ENCODE results near the gene UGT1A10.
"Not testable (repeated sequence)": the region's sequence is repeated elsewhere in the genome, so short reads cannot be mapped to it uniquely, and the experiment has no call there.

Gene UGT1A10

GRCh38 chr2:233698740-233699139 is 62.5 kb downstream of the UGT1A10 start:
- DNase-seq: no peak

GRCh38 chr2:233699424-233700027 is 63.3 kb downstream of the UGT1A10 start:
- no peak for DNase-seq

GRCh38 chr2:233700028-233700635 is 63.9 kb downstream of the UGT1A10 start:
- no peak for DNase-seq

GRCh38 chr2:233700842-233701241 is 64.6 kb downstream of the UGT1A10 start:
- not testable (repeated sequence) for DNase-seq

- DNase-seq: no peak
These were observed 66.0 kb downstream of the UGT1A10 start for GRCh38 chr2:233702238-233702637.

GRCh38 chr2:233705911-233706506 is 69.8 kb downstream of the UGT1A10 start:
- DNase-seq: no peak

GRCh38 chr2:233706720-233707119 is 70.5 kb downstream of the UGT1A10 start:
- DNase-seq: no peak

- no peak for DNase-seq
These were observed 71.8 kb downstream of the UGT1A10 start for GRCh38 chr2:233707940-233708644.

GRCh38 chr2:233708942-233709341 is 72.7 kb downstream of the UGT1A10 start:
- no peak for DNase-seq

GRCh38 chr2:233711312-233712008 is 75.2 kb downstream of the UGT1A10 start:
- peak in 1 of 2 experiments; percentile 2 for DNase-seq

GRCh38 chr2:233712611-233713261 is 76.5 kb downstream of the UGT1A10 start, which contains the start of gene UGT1A5:
Gene UGT1A5 (plus strand): TSS chr2:233712907. CDS start chr2:233712992, 85 bp downstream.
- no peak for DNase-seq

- DNase-seq: no peak
These were observed 77.0 kb downstream of the UGT1A10 start for GRCh38 chr2:233713262-233713615.

GRCh38 chr2:233714121-233714520 is 77.9 kb downstream of the UGT1A10 start:
- DNase-seq: no peak

- no peak for DNase-seq
These were observed 82.3 kb downstream of the UGT1A10 start, which contains the start of gene UGT1A4 for GRCh38 chr2:233718552-233718951. Gene UGT1A4 (plus strand): TSS chr2:233718736. CDS start chr2:233718821, 85 bp downstream.

GRCh38 chr2:233728723-233729301 is 92.6 kb downstream of the UGT1A10 start, which contains the start of gene UGT1A3:
Gene UGT1A3 (plus strand): TSS chr2:233729042. CDS start chr2:233729127, 85 bp downstream.
- no peak for DNase-seq

GRCh38 chr2:233736868-233737653 is 100.8 kb downstream of the UGT1A10 start:
- DNase-seq: not testable (repeated sequence)

- no peak for DNase-seq
These were observed 104.6 kb downstream of the UGT1A10 start for GRCh38 chr2:233740870-233741269.

GRCh38 chr2:233743464-233744259 is 107.4 kb downstream of the UGT1A10 start:
- no peak for DNase-seq

GRCh38 chr2:233745073-233745755 is 109.0 kb downstream of the UGT1A10 start:
- DNase-seq: no peak

All from cerebellar nuclear complex (tissue), 1 donor.